Neural cell (in vitro differentiated cells): ENCODE data around the gene AGBL4.

Experiments
- CTCF ChIP-seq: fragments of 450-650 bp; IDR thresholded peaks from 2 replicates; pipeline ENCODE4 v1.5.1; 2014; ENCODE audit warnings: antibody characterized with exemption, mild to moderate bottlenecking, moderate library complexity; ENCODE audit not compliant: poor library complexity, severe bottlenecking
- EP300 ChIP-seq: fragments of 450-650 bp; conservative IDR thresholded peaks from 2 replicates; pipeline ENCODE4 v1.6.1; 2014; ENCODE audit warnings: antibody characterized with exemption, mild to moderate bottlenecking, moderate library complexity; ENCODE audit not compliant: poor library complexity, severe bottlenecking
- EZH2 ChIP-seq: fragments of 200-600, 300-800 bp; shearing (Covaris generic), sonication (generic); IDR thresholded peaks from 2 replicates; pipeline ENCODE4 v1.6.1; 2014; ENCODE audit warnings: antibody characterized with exemption, low read length, borderline replicate concordance, mild to moderate bottlenecking; ENCODE audit not compliant: insufficient read depth, poor library complexity, severe bottlenecking
- POLR2AphosphoS5 ChIP-seq: IDR thresholded peaks from 2 replicates; pipeline ENCODE4 v1.6.1; 2012
- RAD21 ChIP-seq: fragments of 450-650 bp; conservative IDR thresholded peaks from 2 replicates; pipeline ENCODE4 v1.6.1; 2014; ENCODE audit warnings: antibody characterized with exemption, mild to moderate bottlenecking, moderate library complexity
- REST ChIP-seq: IDR thresholded peaks from 2 replicates; pipeline ENCODE4 v1.6.1; 2012; ENCODE audit warnings: borderline replicate concordance
- SMC3 ChIP-seq: fragments of 450-650 bp; conservative IDR thresholded peaks from 2 replicates; pipeline ENCODE4 v1.6.1; 2014; ENCODE audit warnings: antibody characterized with exemption, mild to moderate bottlenecking, moderate library complexity; ENCODE audit not compliant: poor library complexity

GRCh38 chr1:48561444-48561843, 1462.3 kb downstream of the AGBL4 start:
- TF ChIP-seq CTCF (no peak), EP300 (no peak), POLR2AphosphoS5 (no peak), EZH2 (no peak), REST (no peak), RAD21 (no peak), SMC3 (no peak)
